GM23338 (cell line): ENCODE measurements around the gene ZNF675.
A peak's percentile ranks its signal among the peaks of the same experiment; 100 is the strongest.

Experiments used
- CTCF ChIP-seq, 2 experiments: fragments of 200-600 bp in 1 of 2; sonication (generic) in 1 of 2; conservative IDR thresholded peaks; 2 replicates each; pipeline versions ENCODE4 v1.5.1 to v1.6.1; 2016 to 2017; ENCODE audit warnings: antibody characterized with exemption in 2 of 2, low read depth in 2 of 2, mild to moderate bottlenecking in 2 of 2, moderate library complexity in 1 of 2
- EZH2 ChIP-seq: fragments of 200-600 bp; sonication (generic); IDR thresholded peaks from one replicate; pipeline ENCODE4 v1.8.0; 2017; ENCODE audit warnings: antibody characterized with exemption, mild to moderate bottlenecking, low read depth; ENCODE audit not compliant: unreplicated experiment
- EZH2phosphoT487 ChIP-seq: fragments of 200-600 bp; sonication (generic); IDR thresholded peaks from one replicate; pipeline ENCODE4 v1.8.1; 2018; ENCODE audit warnings: antibody characterized with exemption; ENCODE audit not compliant: unreplicated experiment
- POLR2AphosphoS5 ChIP-seq: IDR thresholded peaks from 2 replicates; pipeline ENCODE4 v1.6.1; 2016; ENCODE audit warnings: antibody characterized with exemption, low read depth
- REST ChIP-seq: IDR thresholded peaks from one replicate; pipeline ENCODE4 v1.6.1; 2018; ENCODE audit warnings: antibody characterized with exemption; ENCODE audit not compliant: unreplicated experiment

GRCh38 chr19:23686621-23687423, at the start of gene ZNF675:
- TF ChIP-seq EZH2phosphoT487 (no peak), REST (no peak), CTCF (conservative IDR thresholded peaks at IDR 0.05; ENCODE audit: low read depth in 2 of 2) (no peak), EZH2 (no peak), POLR2AphosphoS5 (peak; percentile 81)
